Skeletal muscle cell (primary cell): ENCODE results near the gene DNAJC2.
"Not testable (repeated sequence)": the region's sequence is repeated elsewhere in the genome, so short reads cannot be mapped to it uniquely, and the experiment has no call there.

Source experiments
- DNase-seq: peaks from one replicate; pipeline ENCODE4 v3.0.0-alpha.2; 2010; ENCODE audit warnings: low read depth
- H3K4me3 ChIP-seq: 2 replicates; pipeline ENCODE4 v1.5.1; 2011; ENCODE audit warnings: low read depth, mild to moderate bottlenecking, control low read depth, low read length, moderate library complexity

The DNAJC2 gene

DNA sequence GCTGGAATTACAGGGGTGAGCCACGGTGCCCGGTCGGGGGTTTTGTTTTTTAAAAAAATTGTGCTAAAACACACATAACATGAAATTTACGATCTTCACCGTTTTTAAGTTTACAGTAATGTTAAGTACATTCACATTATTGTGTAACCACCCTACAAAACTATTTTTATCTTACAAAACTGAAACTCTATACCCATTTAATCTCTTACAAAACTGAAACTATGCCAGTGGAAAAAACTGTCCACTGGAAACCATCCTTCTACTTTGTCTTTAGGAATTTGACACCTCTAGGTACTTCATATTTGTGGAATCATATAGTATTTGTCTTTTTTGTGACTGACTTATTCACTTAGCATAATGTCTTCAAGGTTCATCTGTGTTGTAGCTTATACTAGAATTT, 1.8 kb upstream of the DNAJC2 start:
- no peak overlapping the region for H3K4me3 ChIP-seq

DNA sequence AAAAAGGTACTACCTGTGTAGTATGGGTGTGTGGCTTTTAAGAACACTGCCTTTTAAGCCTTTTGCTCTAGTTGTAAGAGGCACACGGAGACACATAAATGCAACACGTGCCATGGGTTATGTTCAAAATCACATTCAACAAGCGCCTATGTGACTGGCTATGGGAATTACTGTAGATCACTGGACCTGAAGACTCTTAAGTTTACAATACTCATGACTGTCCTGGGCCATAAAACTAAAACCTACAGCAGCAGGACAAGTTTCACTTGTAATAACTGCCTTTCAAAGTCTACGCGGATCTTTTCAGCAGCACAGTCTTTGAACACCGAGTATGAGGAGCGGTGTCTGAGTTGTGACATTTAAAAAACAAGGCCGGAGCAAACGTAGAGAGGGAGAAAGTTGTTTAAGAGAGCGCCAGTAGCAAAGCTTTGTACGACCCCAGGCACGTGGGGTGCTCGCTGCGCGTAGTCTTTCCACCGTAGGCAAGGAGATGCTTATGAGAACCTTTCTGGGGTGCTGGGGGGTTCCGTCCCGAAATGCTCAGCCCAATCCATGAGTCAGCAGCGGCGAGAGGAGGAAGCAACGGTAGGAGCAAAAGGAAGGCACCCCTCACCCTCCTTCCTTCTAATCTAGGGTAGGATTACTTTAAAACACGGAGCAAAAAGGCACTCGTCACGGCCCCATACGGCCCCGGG, 662 bp downstream of the DNAJC2 start:
- H3K4me3 ChIP-seq, result peak overlapping the region; percentile 95
- DNase-seq, result no peak

More for the DNA sequence above, 1.8 kb upstream of the DNAJC2 start:
- no peak for DNase-seq

DNA sequence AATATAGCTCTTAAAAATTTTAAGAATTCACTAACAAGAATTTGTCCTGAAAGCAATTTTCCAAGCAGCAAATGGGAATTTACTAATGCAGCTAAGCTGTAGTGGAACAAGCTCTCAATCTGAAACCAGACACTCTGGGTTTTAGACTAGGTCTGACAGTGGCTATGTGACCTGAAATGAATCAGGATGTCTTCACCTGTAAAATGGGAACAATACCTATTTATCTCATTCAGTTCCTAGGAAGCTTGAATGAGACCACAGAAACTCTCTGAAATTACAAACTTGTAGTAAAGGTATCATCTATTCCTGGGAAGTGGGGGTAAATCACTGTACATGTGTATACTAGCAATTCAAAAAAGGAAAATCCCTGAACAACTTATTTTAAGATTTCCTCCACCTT, 1.2 kb downstream of the DNAJC2 start:
- no peak for DNase-seq
- H3K4me3 ChIP-seq, result peak overlapping the region; percentile 95

DNA sequence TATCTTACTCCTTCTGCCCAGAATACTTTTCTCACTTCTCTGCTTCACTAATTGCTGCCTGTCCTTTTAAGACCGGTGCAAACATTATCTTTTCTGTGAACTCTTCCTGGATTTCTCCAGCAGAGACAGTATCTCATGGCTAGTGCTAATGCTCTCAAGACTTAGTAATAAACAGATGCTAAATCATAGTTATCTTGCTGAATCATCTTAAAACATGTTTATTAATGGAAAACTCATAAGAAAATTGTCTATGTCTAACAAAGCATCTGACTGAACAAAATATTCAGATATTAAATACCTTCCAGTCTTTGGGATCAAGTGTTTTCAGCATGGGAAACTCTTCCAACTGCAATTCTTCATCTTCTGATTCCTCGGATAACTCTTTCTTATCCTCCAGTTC, 3.1 kb downstream of the DNAJC2 start:
- no peak overlapping the region for H3K4me3 ChIP-seq
- DNase-seq, result no peak

GRCh38 chr7:103338864-103339263, 5.7 kb downstream of the DNAJC2 start:
- no peak overlapping the region for H3K4me3 ChIP-seq
- no peak for DNase-seq

DNA sequence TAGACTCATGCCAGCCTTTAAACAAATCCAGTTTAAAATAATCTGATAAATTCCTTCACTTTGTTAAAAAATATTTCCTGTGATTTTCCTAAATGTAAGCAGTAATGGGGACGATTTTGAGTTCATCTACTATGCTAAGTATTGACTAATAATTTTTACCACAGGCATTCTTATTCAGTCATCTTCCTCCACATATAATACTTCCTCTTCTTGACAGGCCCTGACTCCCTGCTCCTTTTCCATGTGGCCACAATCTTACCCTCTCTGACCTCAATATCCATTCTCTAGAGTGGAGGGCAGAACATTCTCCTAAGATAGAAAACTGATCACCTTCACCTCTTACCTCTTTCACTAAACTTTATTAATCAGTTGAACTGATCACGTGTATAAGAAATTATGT, 7.8 kb downstream of the DNAJC2 start:
- no peak overlapping the region for H3K4me3 ChIP-seq
- no peak for DNase-seq

DNA sequence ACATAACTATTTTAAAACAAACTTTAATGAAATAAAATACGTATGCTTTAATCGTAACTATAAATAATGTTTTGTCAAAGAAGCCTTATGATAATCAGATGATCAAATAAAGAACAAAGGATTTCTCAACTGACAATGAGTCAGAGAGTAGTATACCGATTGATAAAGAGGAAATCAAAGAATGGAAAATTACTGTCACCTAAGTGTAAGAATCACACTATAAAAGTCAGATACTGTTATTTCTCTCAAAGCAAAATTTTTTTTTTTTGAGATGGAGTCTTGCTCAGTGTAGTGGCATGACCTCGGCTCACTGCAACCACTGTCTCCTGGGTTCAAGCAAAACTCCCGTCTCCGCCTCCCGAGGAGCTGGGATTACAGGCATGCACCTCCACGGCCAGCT, 18.8 kb downstream of the DNAJC2 start:
- no peak overlapping the region for H3K4me3 ChIP-seq
- no peak for DNase-seq

GRCh38 chr7:103317009-103317408, 27.6 kb downstream of the DNAJC2 start:
- no peak overlapping the region for H3K4me3 ChIP-seq
- no peak for DNase-seq

DNA sequence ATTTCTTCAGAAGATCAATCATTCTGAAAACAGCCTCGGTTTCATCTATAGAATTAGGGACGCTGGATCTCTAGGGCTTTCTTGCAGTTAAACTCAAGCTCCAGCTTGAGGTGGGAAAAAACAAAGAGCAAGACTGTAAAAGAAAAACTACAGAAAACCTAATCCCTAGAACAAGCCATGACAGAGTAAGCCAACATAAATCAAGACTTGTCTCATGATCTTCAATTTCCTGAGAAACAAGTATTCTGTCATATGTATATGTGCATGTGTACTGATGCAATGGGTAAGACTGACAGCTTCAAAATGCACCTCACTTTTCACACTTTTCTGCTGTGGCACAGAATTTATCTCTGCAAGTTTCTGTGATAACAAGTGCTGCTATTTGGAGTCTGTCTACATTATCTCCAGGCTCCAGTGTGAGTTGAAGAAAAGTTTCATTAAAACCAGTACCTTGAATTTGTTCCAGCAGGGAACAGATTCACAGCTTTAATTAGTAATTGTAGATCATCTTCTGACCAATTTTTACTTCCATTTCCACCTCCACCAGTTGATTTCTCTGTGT, 28.1 kb downstream of the DNAJC2 start:
- no peak for DNase-seq
- H3K4me3 ChIP-seq, result no peak overlapping the region

- no peak overlapping the region for H3K4me3 ChIP-seq
- DNase-seq, result no peak
These were observed 29.7 kb downstream of the DNAJC2 start for GRCh38 chr7:103314852-103315251.

GRCh38 chr7:103307503-103308231, 36.9 kb downstream of the DNAJC2 start:
- DNase-seq, result no peak
- H3K4me3 ChIP-seq, result no peak overlapping the region

GRCh38 chr7:103301441-103301840, 43.1 kb downstream of the DNAJC2 start:
- no peak for DNase-seq
- H3K4me3 ChIP-seq, result no peak overlapping the region

GRCh38 chr7:103299660-103300059, 44.9 kb downstream of the DNAJC2 start:
- no peak for DNase-seq

DNA sequence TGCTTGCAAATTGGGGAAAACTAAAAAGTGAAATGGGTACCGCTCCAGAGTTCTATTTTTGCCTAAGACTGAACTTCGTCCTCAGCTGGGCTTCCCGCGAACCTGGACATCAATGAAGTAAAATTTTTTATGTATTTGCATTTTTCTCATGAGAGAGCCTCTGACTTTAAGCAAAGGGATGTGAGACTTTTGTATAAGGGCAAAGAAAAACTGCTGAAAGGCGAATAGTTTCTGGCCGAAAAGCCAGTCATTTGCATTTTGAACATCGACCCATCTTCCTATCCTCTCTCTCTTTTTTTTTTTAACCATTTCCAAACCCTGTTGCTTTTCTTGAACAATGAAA, 46.8 kb downstream of the DNAJC2 start:
- peak overlapping the region; percentile 87 for H3K4me3 ChIP-seq
- no peak for DNase-seq

More at GRCh38 chr7:103299660-103300059, 44.9 kb downstream of the DNAJC2 start:
- no peak overlapping the region for H3K4me3 ChIP-seq

GRCh38 chr7:103296901-103297836, 47.4 kb downstream of the DNAJC2 start, which contains the start of gene PMPCB:
Gene PMPCB, plus strand, starts transcription at chr7:103297435. Its CDS starts 25 bp downstream, at chr7:103297460.
- H3K4me3 ChIP-seq, result peak within 1 kb of the TSS; percentile 87
- peak; percentile 55 for DNase-seq

DNA sequence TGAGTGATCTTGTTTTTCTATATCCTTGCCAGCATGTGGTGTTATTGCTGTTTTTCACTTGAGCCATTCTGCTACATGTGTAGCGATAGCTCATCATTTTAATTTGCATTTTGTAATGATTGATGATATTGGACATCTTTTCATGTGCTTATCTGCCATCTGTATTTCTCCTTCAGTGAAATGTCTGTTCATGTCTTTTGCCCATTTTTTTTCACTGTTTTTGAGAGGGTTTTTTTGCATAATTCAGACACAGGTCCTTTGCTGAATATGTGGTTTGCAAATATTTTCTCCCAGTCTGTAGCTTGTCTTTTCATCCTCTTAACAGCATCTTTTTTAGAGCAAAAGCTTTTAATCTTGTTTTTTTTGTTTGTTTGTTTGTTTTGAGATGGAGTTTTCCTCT, 51.0 kb downstream of the DNAJC2 start:
- H3K4me3 ChIP-seq, result no peak overlapping the region
- no peak for DNase-seq

DNA sequence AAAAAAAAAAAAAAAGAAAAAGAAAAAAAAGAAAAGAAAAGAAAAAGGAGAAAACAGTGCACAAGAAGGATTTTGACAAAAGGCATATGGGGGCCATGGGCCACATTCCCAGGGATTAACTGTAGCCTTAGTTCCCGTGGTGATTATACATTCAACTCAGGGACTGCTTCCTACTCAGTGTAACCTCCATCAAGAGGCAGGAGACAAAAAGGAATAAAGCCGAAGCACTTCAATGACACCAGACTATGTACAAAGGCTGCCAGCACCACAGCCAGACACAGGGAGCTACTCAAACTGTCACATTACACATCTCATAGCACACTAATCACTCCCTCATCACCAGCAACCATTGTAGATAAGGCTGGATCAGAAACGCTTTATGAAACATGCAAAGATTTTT, 52.4 kb downstream of the DNAJC2 start:
- no peak for DNase-seq
- no peak overlapping the region for H3K4me3 ChIP-seq

- not testable (repeated sequence) for H3K4me3 ChIP-seq, DNase-seq
These were observed 61.7 kb downstream of the DNAJC2 start for GRCh38 chr7:103282802-103283427.

DNA sequence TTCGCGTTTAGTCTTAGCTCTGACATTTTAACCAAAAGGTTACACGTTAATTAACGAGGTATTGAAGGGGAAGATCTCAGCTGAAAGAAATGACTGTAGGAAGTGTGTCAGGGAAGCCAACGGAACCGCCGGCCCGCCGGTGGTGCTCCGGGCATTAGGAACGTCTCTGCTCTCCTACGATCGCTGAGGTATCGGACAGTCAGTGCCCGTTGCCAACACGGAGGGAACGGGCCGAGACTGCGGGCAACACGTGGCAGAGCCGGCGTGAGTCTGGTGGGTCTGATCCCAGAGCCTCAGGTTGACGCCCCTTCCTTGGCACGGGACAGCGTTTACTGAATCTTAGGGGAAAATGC, 63.8 kb downstream of the DNAJC2 start:
- peak overlapping the region; percentile 56 for H3K4me3 ChIP-seq
- not testable (repeated sequence) for DNase-seq
